ENCODE measurements around the gene FLG2.
"Not testable (repeated sequence)": the region's sequence is repeated elsewhere in the genome, so short reads cannot be mapped to it uniquely, and the experiment has no call there.

Gene FLG2

GRCh38 chr1:152313970-152314369 lies 45.8 kb downstream of the FLG2 start:
- no peak for DNase-seq (ENCODE audit: low read depth, low spot score)
- H3K27ac ChIP-seq: no peak overlapping the region

GRCh38 chr1:152313319-152313801 lies 46.4 kb downstream of the FLG2 start:
- no peak overlapping the region for H3K27ac ChIP-seq
- DNase-seq (ENCODE audit: low read depth, low spot score): no peak

GRCh38 chr1:152312169-152312568 lies 47.6 kb downstream of the FLG2 start:
- DNase-seq (ENCODE audit: low read depth, low spot score); H3K27ac ChIP-seq: not testable (repeated sequence)

- H3K27ac ChIP-seq: no peak overlapping the region
- no peak for DNase-seq (ENCODE audit: low read depth, low spot score)
Observed at GRCh38 chr1:152309955-152310354, 49.9 kb downstream of the FLG2 start.

GRCh38 chr1:152309320-152309901 lies 50.4 kb downstream of the FLG2 start:
- not testable (repeated sequence) for DNase-seq (ENCODE audit: low read depth, low spot score); H3K27ac ChIP-seq

- not testable (repeated sequence) for DNase-seq (ENCODE audit: low read depth, low spot score); H3K27ac ChIP-seq
Observed at GRCh38 chr1:152308758-152309157, 51.0 kb downstream of the FLG2 start.

GRCh38 chr1:152307970-152308369 lies 51.8 kb downstream of the FLG2 start:
- not testable (repeated sequence) for DNase-seq (ENCODE audit: low read depth, low spot score); H3K27ac ChIP-seq

GRCh38 chr1:152306123-152306522 lies 53.7 kb downstream of the FLG2 start:
- not testable (repeated sequence) for H3K27ac ChIP-seq

GRCh38 chr1:152304773-152305172 lies 55.0 kb downstream of the FLG2 start:
- DNase-seq (ENCODE audit: low read depth, low spot score); H3K27ac ChIP-seq: not testable (repeated sequence)

More at GRCh38 chr1:152306123-152306522, 53.7 kb downstream of the FLG2 start:
- not testable (repeated sequence) for DNase-seq (ENCODE audit: low read depth, low spot score)

- H3K27ac ChIP-seq; DNase-seq (ENCODE audit: low read depth, low spot score): not testable (repeated sequence)
Observed at GRCh38 chr1:152303139-152303872, 56.5 kb downstream of the FLG2 start.
